Measurements from ENCODE around the gene WDFY3. TPM values are rescaled to one million over a fixed set of nuclear protein-coding genes. Genes with fewer than 3 reads are reported as not detected.

WDFY3 gene
- total RNA-seq, 1 experiment from 2014 or later = 39.9 TPM

DNA sequence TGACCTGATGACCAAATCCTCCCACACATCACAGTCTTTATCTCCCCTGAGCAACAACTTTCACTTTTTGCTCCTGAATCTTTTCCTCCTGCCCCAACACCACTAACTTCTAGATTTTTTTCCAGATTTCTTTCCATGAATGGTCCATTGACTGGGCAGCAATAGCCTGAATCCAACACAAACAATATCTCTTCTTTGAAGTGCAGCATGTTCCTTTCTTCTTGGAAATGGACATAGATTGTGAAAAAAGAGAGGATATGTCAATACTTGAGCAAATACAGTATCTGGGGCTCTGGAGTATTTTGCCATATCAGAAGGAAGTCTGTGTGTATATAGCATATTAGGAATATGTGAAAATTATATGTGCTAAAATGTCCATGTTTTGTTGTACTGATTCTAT is 328.4 kb downstream of the WDFY3 start:
- H3K27me3 ChIP-seq (ENCODE audit: insufficient read depth, low read length) = no peaks in the 10 kb centered on the region
- no peaks in the 10 kb centered on the region for H3K79me2 ChIP-seq (ENCODE audit: insufficient read depth, low read length)
- no peaks in the 10 kb centered on the region for H3K9me2 ChIP-seq (ENCODE audit: insufficient read depth)
- no peaks in the 10 kb centered on the region for H4K20me1 ChIP-seq (ENCODE audit: insufficient read depth)
- no peak overlapping the region for H2AFZ ChIP-seq (ENCODE audit: low read depth, low read length, poor library complexity, severe bottlenecking)
- no peak overlapping the region for H3K4me3 ChIP-seq (replicated peaks in 1 of 2; ENCODE audit: low read depth in 1 of 2, low read length in 2 of 2)
- BruUV-seq (replicated peaks) = no TSS peak
- H3K9ac ChIP-seq (ENCODE audit: low read length) = no peak overlapping the region
- ChIA-PET CTCF (no interaction called here), POLR2A (no interaction called here), RAD21 (ENCODE audit: low non-redundant PET in 1 of 2, low total read pairs in 2 of 2, uncharacterized antibody in 2 of 2, unreplicated experiment in 2 of 2) (no interaction called here)
- ATAC-seq (no peak), DNase-seq (ENCODE audit: low read depth, low spot score) (no peak)
- intact Hi-C loops (cut with micrococcal nuclease) = no loop called here
- no peaks in the 10 kb centered on the region for H3K9me3 ChIP-seq (ENCODE audit: control insufficient read depth in 1 of 2, insufficient read depth in 1 of 2, low read depth in 1 of 2, low read length in 2 of 2)
- no peaks in the 10 kb centered on the region for H3K36me3 ChIP-seq (ENCODE audit: control insufficient read depth in 1 of 2, insufficient read depth in 2 of 2, low read length in 2 of 2)
- no peak for TF ChIP-seq EZH2 (IDR thresholded peaks at IDR 0.05)
- no peak for TF ChIP-seq POLR2AphosphoS5 (IDR thresholded peaks at IDR 0.05; ENCODE audit: low read depth, low read length)
- no peak for TF ChIP-seq REST (IDR thresholded peaks at IDR 0.05; ENCODE audit: low read depth)
- no peak for TF ChIP-seq ZFX (IDR thresholded peaks at IDR 0.05)
- TF ChIP-seq CBX3 (IDR thresholded peaks at IDR 0.05; ENCODE audit: low read depth) = no peak
- TF ChIP-seq ELF1 (IDR thresholded peaks at IDR 0.05; ENCODE audit: borderline replicate concordance, low read depth) = no peak
- TF ChIP-seq FOSL1 (IDR thresholded peaks at IDR 0.05; ENCODE audit: low read depth) = no peak
- TF ChIP-seq SIN3A (IDR thresholded peaks at IDR 0.05; ENCODE audit: low read depth) = no peak
- TF ChIP-seq EZH2phosphoT487 (IDR thresholded peaks at IDR 0.05; ENCODE audit: borderline replicate concordance) = no peak
- no peak for TF ChIP-seq JUND (IDR thresholded peaks at IDR 0.05)
- TF ChIP-seq, protein P1, sequence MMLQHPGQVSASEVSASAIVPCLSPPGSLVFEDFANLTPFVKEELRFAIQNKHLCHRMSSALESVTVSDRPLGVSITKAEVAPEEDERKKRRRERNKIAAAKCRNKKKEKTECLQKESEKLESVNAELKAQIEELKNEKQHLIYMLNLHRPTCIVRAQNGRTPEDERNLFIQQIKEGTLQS (IDR thresholded peaks at IDR 0.05) = no peak
- no peak for TF ChIP-seq SRF (IDR thresholded peaks at IDR 0.05; ENCODE audit: low read depth)
- no peak for TF ChIP-seq POLR2A (IDR thresholded peaks at IDR 0.05; ENCODE audit: borderline replicate concordance, extremely low read depth, insufficient read depth, insufficient read length)
- TF ChIP-seq YY1 (IDR thresholded peaks at IDR 0.05; ENCODE audit: extremely low read depth, insufficient replicate concordance, low read depth, low read length) = no peak
- TF ChIP-seq ZNF274 (IDR thresholded peaks at IDR 0.05; ENCODE audit: low read depth, low read length) = no peak
- TF ChIP-seq CTCF (IDR thresholded peaks at IDR 0.05 in 2 of 3, conservative IDR thresholded peaks at IDR 0.05 in 1 of 3; ENCODE audit: borderline replicate concordance in 1 of 3, insufficient read depth in 1 of 3, low read depth in 2 of 3, low read length in 2 of 3) = no peak
- no peak for TF ChIP-seq SP1 (IDR thresholded peaks at IDR 0.05; ENCODE audit: low read depth)
- H3K4me2 ChIP-seq (ENCODE audit: low read length) = no peak overlapping the region
- H3K4me1 ChIP-seq (ENCODE audit: control insufficient read depth in 1 of 2, insufficient read depth in 2 of 2, low read length in 2 of 2) = no peaks in the 10 kb centered on the region
- H3K27ac ChIP-seq (ENCODE audit: low read depth, low read length) = no peak overlapping the region

All from HCT116 (cell line).